Lung (tissue), 12 donors: ENCODE data around the gene MUSK. TPM values are rescaled to one million over a fixed set of nuclear protein-coding genes. Genes with fewer than 3 reads are reported as not detected.
A peak's percentile ranks its signal among the peaks of the same experiment; 100 is the strongest.

ENCODE experiments used
- ATAC-seq: fragments of 200-7000 bp; cut with Tn5 transposase; one replicate; pipeline ENCODE4 v1.9.1; 2020; ENCODE audit warnings: moderate number of reproducible peaks; ENCODE audit not compliant: insufficient read depth, low FRiP score
- DNase-seq, 3 donors: peaks; one replicate each; pipeline ENCODE4 v3.0.0-alpha.2; 2013 to 2017
- H3K27ac ChIP-seq, 2 donors: one replicate each; pipeline ENCODE4 v1.5.1; 2013; ENCODE audit warnings: mild to moderate bottlenecking in 2 of 2, moderate library complexity in 2 of 2, control low read depth in 1 of 2, inconsistent platforms in 1 of 2, low read depth in 1 of 2, low read length in 1 of 2
- H3K27me3 ChIP-seq, 3 donors: one replicate each; pipeline ENCODE4 v1.5.1; 2013; ENCODE audit warnings: low read length in 2 of 3; ENCODE audit not compliant: control insufficient read depth in 3 of 3, insufficient read depth in 3 of 3
- H3K36me3 ChIP-seq, 4 donors: one replicate each; pipeline ENCODE4 v1.5.1; 2013; ENCODE audit warnings: low read length in 4 of 4, mild to moderate bottlenecking in 1 of 4, moderate library complexity in 1 of 4; ENCODE audit not compliant: control insufficient read depth in 4 of 4, insufficient read depth in 4 of 4
- H3K4me1 ChIP-seq, 5 donors: one replicate each; pipeline ENCODE4 v1.5.1; 2013; ENCODE audit warnings: low read length in 5 of 5, mild to moderate bottlenecking in 2 of 5, moderate library complexity in 1 of 5; ENCODE audit not compliant: control insufficient read depth in 5 of 5, insufficient read depth in 5 of 5
- H3K4me3 ChIP-seq: one replicate; pipeline ENCODE4 v1.5.1; 2013; ENCODE audit warnings: mild to moderate bottlenecking, control low read depth, moderate library complexity
- H3K9ac ChIP-seq, 2 donors: one replicate each; pipeline ENCODE4 v1.5.1; 2013; ENCODE audit warnings: low read length in 2 of 2, control low read depth in 1 of 2; ENCODE audit not compliant: insufficient read depth in 1 of 2
- H3K9me3 ChIP-seq, 4 donors: one replicate each; pipeline ENCODE4 v1.5.1; 2013; ENCODE audit warnings: low read length in 3 of 4, mild to moderate bottlenecking in 1 of 4, moderate library complexity in 1 of 4; ENCODE audit not compliant: control insufficient read depth in 4 of 4, insufficient read depth in 3 of 4
- WGBS, 2 donors: extraction: QIAGEN DNeasy Blood & Tissue Kit; methylation state at CpG; one replicate each; pipeline ENCODE4 v1.1.7; 2013; 5-methylcytosine and 5-hydroxymethylcytosine counted together
- polyA plus RNA-seq, 2 donors: library from polyadenylated mRNA; stranded (reverse); fragments of 200-250 nt; gene quantifications; one replicate each; pipeline ENCODE4 v1.2.1, GENCODE V29; 2013
- total RNA-seq, 2 donors: library from RNA; depleted of rRNA in 1 of 2; stranded (reverse); fragments of >200 nt in 1 of 2; gene quantifications; one replicate each; pipeline ENCODE4 v1.2.1, GENCODE V29; 2014 to 2021
- TF ChIP-seq, protein P1 (sequence below): IDR thresholded peaks from 2 replicates; pipeline ENCODE4 v1.5.1; 2012; ENCODE audit warnings: mild to moderate bottlenecking; ENCODE audit errors: control extremely low read depth, extremely low read depth
- donor health status: control.
- donor health status: control.
- donor health status: Bipolar disorder and iron deficiency.
- donor health status: healthy.
- donor health status: DM: yes; HTN: yes; CAD: no.

MUSK gene
- total and polyA plus RNA-seq, 4 donors, result 0.14 to 2.8 (median 0.43) TPM

DNA sequence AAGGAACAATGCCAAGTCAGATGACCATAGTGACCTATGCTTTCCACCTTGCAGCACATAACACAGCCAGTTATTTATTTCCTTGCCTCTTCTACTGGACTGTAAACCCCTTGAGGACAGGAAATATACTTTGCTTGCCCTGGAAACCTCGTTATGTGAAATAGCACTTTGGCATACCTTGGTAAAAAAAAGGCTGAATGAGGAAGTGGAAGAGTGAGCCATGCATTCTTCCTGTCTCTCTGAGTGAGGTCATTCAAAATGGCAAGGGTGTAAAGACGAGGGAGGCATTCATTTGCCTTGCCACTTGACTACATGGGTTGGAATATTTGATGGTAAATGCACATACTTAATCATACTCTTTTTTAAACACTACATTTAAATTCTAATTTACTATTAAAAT, 46.2 kb upstream of the MUSK start:
- peaks cover 0 to 18% (median 0%) of the 10 kb centered on the region in 5 donors for H3K4me1 ChIP-seq
- H3K9me3 ChIP-seq, result no peaks in the 10 kb centered on the region
- no peak for DNase-seq
- no peak overlapping the region for H3K4me3 ChIP-seq
- H3K27ac ChIP-seq, result no peak overlapping the region
- TF ChIP-seq, protein P1, sequence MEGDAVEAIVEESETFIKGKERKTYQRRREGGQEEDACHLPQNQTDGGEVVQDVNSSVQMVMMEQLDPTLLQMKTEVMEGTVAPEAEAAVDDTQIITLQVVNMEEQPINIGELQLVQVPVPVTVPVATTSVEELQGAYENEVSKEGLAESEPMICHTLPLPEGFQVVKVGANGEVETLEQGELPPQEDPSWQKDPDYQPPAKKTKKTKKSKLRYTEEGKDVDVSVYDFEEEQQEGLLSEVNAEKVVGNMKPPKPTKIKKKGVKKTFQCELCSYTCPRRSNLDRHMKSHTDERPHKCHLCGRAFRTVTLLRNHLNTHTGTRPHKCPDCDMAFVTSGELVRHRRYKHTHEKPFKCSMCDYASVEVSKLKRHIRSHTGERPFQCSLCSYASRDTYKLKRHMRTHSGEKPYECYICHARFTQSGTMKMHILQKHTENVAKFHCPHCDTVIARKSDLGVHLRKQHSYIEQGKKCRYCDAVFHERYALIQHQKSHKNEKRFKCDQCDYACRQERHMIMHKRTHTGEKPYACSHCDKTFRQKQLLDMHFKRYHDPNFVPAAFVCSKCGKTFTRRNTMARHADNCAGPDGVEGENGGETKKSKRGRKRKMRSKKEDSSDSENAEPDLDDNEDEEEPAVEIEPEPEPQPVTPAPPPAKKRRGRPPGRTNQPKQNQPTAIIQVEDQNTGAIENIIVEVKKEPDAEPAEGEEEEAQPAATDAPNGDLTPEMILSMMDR, result no peak
- ATAC-seq, result no peak
- WGBS, 2 donors, result 46 to 47% methylated on average over 2 of the region's 2 CpGs
- H3K27me3 ChIP-seq, result no peaks in the 10 kb centered on the region
- H3K36me3 ChIP-seq, result no peaks in the 10 kb centered on the region
- no peak overlapping the region for H3K9ac ChIP-seq

DNA sequence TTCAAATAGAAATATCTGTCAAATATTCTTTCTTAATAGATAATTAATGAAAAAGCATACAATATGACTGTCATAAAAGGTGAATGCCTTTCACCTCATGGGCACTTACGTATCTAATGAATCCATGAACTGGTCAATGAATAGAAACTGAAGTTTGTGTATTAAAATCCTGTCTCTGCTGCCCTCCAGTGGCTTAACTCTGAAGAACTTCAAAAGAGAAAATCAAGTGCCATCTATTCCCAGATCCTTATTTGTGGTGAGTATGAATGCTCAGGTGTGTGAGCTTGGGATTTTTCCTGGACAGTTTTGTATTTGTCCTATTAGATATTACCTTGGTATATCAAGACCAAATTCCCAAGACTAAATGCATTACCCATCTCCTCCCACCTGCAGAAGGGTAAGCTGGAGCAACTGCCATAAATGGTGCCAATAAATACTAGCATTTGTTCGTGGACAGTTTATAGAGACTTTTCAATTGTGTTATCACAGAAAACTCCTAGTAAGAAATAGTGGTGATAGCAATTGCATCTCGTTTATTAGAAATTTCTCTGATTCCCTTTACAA, 45.0 kb upstream of the MUSK start:
- DNase-seq, result peak; percentile 30 to 82 (median 80)
- no peaks in the 10 kb centered on the region for H3K27me3 ChIP-seq
- peaks cover 0 to 18% (median 0%) of the 10 kb centered on the region in 5 donors for H3K4me1 ChIP-seq
- no peak overlapping the region for H3K4me3 ChIP-seq
- no peak overlapping the region for H3K9ac ChIP-seq
- TF ChIP-seq, protein P1, result peak; percentile 44
- 32 to 41% methylated on average over 3 of the region's 3 CpGs for WGBS, 2 donors
- no peak for ATAC-seq
- H3K27ac ChIP-seq, result no peak overlapping the region
- no peaks in the 10 kb centered on the region for H3K9me3 ChIP-seq
- no peaks in the 10 kb centered on the region for H3K36me3 ChIP-seq

DNA sequence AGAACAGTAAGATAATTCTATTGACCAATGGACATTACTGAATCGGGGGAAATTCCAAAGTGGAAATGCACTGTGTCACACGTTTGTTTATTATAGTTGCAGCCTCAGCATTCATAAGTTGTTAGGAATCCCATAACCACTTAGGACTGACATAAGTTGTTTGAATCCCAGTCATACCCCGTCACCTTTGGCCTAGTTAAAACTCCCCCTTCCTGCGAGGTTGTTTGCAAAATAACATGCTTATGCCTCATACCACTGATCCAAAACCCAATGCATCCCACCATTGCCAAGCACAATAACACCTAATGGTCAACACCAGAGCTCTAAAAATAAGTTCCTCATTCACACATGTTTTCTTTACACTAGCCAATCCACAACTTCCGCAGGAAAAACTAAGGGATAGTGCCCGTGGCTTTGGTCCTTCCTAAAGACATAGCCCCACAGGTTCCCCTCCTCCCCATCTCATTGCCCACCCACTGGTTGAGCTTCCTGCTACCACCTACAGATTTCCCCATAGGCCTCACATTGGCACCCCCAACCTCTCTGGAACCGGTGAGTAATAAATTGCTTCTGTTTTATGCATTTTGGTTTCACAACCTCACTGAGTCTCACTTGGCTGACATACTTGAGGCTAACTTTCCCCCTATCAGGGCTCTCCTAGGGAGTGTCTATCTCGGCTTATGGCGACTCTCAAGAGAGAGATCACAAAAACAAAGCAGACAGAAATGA, 42.3 kb upstream of the MUSK start:
- no peaks in the 10 kb centered on the region for H3K36me3 ChIP-seq
- H3K27ac ChIP-seq, result no peak overlapping the region
- no peaks in the 10 kb centered on the region for H3K9me3 ChIP-seq
- TF ChIP-seq, protein P1, result no peak
- peaks cover 0 to 5% (median 0%) of the 10 kb centered on the region in 5 donors for H3K4me1 ChIP-seq
- H3K27me3 ChIP-seq, result no peaks in the 10 kb centered on the region
- WGBS, 2 donors, result 62 to 70% methylated on average over 9 of the region's 9 CpGs
- ATAC-seq (no peak), DNase-seq (no peak)
- no peak overlapping the region for H3K9ac ChIP-seq
- no peak overlapping the region for H3K4me3 ChIP-seq
